Parathyroid adenoma (tissue), 2 donors: ENCODE measurements around the gene GMPR.

Experiments
- H2AFZ ChIP-seq: fragments of 300-600 bp; sonication (generic); one replicate; pipeline ENCODE4 v1.7.0; 2017; ENCODE audit warnings: antibody characterized with exemption, mild to moderate bottlenecking
- H3K27ac ChIP-seq: fragments of 300-600 bp; sonication (generic); one replicate; pipeline ENCODE4 v1.7.0; 2017
- H3K27me3 ChIP-seq: fragments of 300-600 bp; sonication (generic); one replicate; pipeline ENCODE4 v1.7.0; 2017; ENCODE audit warnings: low read length; ENCODE audit not compliant: control insufficient read depth, insufficient read depth
- H3K36me3 ChIP-seq: fragments of 300-600 bp; sonication (generic); one replicate; pipeline ENCODE4 v1.7.0; 2017; ENCODE audit warnings: low read length; ENCODE audit not compliant: control insufficient read depth, insufficient read depth
- H3K4me1 ChIP-seq: fragments of 300-600 bp; sonication (generic); one replicate; pipeline ENCODE4 v1.7.0; 2017; ENCODE audit warnings: control low read depth
- H3K4me2 ChIP-seq: fragments of 300-600 bp; sonication (generic); one replicate; pipeline ENCODE4 v1.7.0; 2017; ENCODE audit warnings: low read length
- H3K4me3 ChIP-seq: fragments of 300-600 bp; sonication (generic); one replicate; pipeline ENCODE4 v1.7.0; 2017; ENCODE audit warnings: low read depth, low read length
- H3K79me2 ChIP-seq: fragments of 300-600 bp; sonication (generic); one replicate; pipeline ENCODE4 v1.7.0; 2017; ENCODE audit warnings: control low read depth
- H3K9ac ChIP-seq: fragments of 300-600 bp; sonication (generic); one replicate; pipeline ENCODE4 v1.7.0; 2017; ENCODE audit warnings: mild to moderate bottlenecking
- H3K9me3 ChIP-seq: fragments of 300-600 bp; sonication (generic); one replicate; pipeline ENCODE4 v1.7.0; 2017; ENCODE audit warnings: low read length; ENCODE audit not compliant: control insufficient read depth
- TF ChIP-seq, protein P1 (sequence below): fragments of 300-600 bp; sonication (generic); IDR thresholded peaks from one replicate; pipeline ENCODE4 v1.7.0; 2017; ENCODE audit warnings: antibody characterized with exemption, mild to moderate bottlenecking
- donor health status: primary hyperparathyroidism.

The GMPR gene

DNA sequence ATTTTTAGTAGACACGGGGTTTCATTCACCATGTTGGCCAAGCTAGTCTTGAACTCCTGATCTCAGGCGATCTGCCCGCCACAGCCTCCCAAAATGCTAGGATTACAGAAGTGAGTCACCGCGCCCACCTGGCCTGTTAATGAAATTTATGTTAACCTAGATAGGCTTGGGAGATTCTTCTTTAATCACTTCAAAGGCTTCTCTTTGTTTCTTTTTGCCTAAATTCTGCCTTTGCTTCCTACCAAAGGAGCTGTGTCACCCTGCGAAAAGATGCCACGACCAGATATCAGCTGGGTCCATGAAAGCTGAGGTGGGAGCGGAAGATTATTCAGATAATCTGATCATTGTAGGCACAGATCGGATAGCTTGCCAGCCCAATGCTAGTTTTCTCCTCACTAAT lies 75.3 kb downstream of the GMPR start:
- Histone ChIP-seq H3K4me1 (no peaks in the 10 kb centered on the region), H3K4me2 (no peak overlapping the region), H3K27ac (no peak overlapping the region), H2AFZ (no peak overlapping the region), H3K9me3 (no peaks in the 10 kb centered on the region), H3K27me3 (no peaks in the 10 kb centered on the region), H3K36me3 (no peaks in the 10 kb centered on the region), H3K4me3 (no peak overlapping the region), H3K9ac (no peak overlapping the region), H3K79me2 (no peaks in the 10 kb centered on the region)
- TF ChIP-seq, protein P1, sequence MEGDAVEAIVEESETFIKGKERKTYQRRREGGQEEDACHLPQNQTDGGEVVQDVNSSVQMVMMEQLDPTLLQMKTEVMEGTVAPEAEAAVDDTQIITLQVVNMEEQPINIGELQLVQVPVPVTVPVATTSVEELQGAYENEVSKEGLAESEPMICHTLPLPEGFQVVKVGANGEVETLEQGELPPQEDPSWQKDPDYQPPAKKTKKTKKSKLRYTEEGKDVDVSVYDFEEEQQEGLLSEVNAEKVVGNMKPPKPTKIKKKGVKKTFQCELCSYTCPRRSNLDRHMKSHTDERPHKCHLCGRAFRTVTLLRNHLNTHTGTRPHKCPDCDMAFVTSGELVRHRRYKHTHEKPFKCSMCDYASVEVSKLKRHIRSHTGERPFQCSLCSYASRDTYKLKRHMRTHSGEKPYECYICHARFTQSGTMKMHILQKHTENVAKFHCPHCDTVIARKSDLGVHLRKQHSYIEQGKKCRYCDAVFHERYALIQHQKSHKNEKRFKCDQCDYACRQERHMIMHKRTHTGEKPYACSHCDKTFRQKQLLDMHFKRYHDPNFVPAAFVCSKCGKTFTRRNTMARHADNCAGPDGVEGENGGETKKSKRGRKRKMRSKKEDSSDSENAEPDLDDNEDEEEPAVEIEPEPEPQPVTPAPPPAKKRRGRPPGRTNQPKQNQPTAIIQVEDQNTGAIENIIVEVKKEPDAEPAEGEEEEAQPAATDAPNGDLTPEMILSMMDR = no peak

DNA sequence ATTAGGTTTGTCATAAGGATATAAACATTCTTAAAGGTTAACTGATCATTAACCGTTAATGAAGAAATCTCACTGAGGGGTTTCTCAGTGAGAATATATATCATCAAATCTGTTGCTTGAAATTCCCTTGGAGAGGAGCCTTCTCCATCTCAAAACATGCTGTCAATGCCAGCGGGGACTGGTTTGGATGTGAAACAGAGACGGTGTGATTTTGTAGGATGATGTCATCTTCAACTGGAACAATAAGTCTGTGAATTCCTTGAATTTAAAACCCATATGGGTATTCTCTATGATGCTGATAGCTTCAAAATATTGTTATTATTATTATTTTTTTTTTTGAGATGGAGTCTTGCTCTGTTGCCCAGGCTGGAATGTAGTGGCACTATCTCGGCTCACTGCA lies 75.9 kb downstream of the GMPR start:
- H3K27ac ChIP-seq = no peak overlapping the region
- H3K4me2 ChIP-seq = no peak overlapping the region
- TF ChIP-seq, protein P1 = no peak
- H3K4me1 ChIP-seq = peaks cover 2% of the 10 kb centered on the region
- no peaks in the 10 kb centered on the region for H3K9me3 ChIP-seq
- no peak overlapping the region for H2AFZ ChIP-seq
- H3K27me3 ChIP-seq = no peaks in the 10 kb centered on the region
- H3K4me3 ChIP-seq = no peak overlapping the region
- no peak overlapping the region for H3K9ac ChIP-seq
- no peaks in the 10 kb centered on the region for H3K79me2 ChIP-seq
- no peaks in the 10 kb centered on the region for H3K36me3 ChIP-seq

DNA sequence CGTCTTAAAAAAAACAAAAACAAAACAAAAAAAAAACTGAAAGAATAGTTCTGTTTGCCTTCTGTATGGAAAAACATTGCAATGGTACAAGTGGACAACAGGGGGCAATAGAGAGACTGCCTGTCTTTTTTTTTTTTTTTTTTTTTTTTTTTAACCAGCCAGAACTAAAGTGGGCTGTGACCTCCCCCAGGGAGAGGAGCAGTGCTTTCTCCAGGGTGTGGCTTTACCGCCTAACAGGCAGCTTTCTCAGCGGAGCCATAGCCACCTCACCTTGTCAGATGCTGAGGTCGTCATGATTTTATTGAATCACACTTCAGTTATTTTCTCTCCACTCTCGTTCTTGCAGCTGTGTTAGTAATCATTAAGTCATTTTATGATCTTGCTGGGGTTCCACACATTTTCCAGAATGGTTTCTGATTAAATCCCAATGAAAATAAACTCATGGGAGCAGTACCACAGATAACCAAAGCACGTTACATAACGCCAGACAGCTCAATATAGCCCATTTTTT lies 78.4 kb downstream of the GMPR start:
- H3K4me3 ChIP-seq = no peak overlapping the region
- no peaks in the 10 kb centered on the region for H3K27me3 ChIP-seq
- no peak overlapping the region for H3K4me2 ChIP-seq
- no peak overlapping the region for H3K9ac ChIP-seq
- no peaks in the 10 kb centered on the region for H3K36me3 ChIP-seq
- no peaks in the 10 kb centered on the region for H3K79me2 ChIP-seq
- H3K9me3 ChIP-seq = no peaks in the 10 kb centered on the region
- H3K4me1 ChIP-seq = peaks cover 19% of the 10 kb centered on the region
- H3K27ac ChIP-seq = no peak overlapping the region
- no peak overlapping the region for H2AFZ ChIP-seq
- TF ChIP-seq, protein P1 = peak; percentile 76

DNA sequence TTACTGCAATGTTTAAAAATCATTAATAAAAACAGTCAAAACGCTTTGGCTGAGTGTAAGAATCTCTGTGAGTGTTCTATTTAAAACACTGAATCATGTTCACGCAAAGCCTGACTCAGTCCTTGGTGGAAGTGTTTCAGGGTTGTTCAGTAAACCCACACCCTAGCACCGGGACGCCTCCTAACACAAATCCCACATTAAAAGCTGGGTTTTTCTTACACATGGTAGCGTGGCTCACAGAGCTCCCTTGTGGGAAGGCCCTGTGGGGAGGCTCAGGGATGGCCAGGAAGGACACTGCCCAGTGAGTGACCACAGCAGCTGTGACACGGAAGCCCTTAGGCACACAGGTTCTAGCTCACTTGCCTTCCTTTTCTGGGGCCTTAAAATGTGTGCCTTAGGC lies 80.2 kb downstream of the GMPR start:
- Histone ChIP-seq H3K27ac (no peak overlapping the region), H3K4me3 (no peak overlapping the region), H3K27me3 (no peaks in the 10 kb centered on the region), H2AFZ (no peak overlapping the region), H3K36me3 (no peaks in the 10 kb centered on the region), H3K4me2 (no peak overlapping the region), H3K9ac (no peak overlapping the region), H3K79me2 (no peaks in the 10 kb centered on the region), H3K9me3 (no peaks in the 10 kb centered on the region), H3K4me1 (peaks cover 26% of the 10 kb centered on the region)
- TF ChIP-seq, protein P1 = no peak

DNA sequence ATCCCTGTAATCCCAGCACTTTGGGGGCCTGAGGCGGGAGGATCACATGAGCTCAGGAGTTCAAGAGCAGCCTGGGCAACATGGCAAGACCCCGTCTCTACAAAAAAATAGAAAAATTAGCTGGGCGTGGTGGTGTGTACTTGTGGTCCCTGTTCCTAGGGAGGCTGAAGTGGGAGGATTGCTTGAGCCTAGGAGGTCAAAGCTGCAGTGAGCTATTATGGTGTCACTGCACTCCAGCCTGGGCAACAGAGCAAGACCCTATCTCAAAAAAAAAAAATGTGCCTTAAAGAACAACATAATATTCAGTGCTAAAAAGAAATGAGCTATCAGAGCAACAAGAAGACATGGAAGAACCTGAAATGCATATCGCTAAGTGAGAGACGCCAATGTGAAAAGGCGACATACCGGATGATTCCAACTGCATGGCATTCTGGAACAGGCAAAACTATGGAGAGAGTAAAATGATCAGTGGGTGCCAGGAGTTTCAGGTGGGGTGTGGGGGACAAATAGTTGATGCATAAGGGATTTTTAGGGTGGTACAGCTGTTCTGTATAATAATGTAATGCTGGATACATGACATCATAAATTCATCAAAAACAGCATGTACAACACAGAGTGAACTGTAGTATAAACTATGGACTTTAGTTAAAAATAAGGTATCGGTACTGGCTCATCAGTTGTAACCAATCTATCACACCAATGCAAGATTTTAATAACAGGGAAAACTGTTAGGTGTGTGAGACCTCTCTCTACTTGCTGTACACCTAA lies 80.8 kb downstream of the GMPR start:
- H3K9ac ChIP-seq = no peak overlapping the region
- TF ChIP-seq, protein P1 = no peak
- H3K27me3 ChIP-seq = no peaks in the 10 kb centered on the region
- peak overlapping the region; percentile 82 for H3K27ac ChIP-seq
- H2AFZ ChIP-seq = no peak overlapping the region
- no peaks in the 10 kb centered on the region for H3K79me2 ChIP-seq
- H3K9me3 ChIP-seq = no peaks in the 10 kb centered on the region
- no peak overlapping the region for H3K4me2 ChIP-seq
- H3K4me3 ChIP-seq = no peak overlapping the region
- no peaks in the 10 kb centered on the region for H3K36me3 ChIP-seq
- H3K4me1 ChIP-seq = peaks cover 26% of the 10 kb centered on the region
